H1 (cell line): ENCODE data around the gene GPC1. TPM values are rescaled to one million over a fixed set of nuclear protein-coding genes. Genes with fewer than 3 reads are reported as not detected.

Experiments used
- USF2 ChIP-seq: IDR thresholded peaks from 2 replicates; pipeline ENCODE4 v1.6.1; 2011; ENCODE audit warnings: low read length, improper control_type of control experiment
- polyA plus RNA-seq, 7 experiments: library from polyadenylated mRNA; depleted of rRNA in 3 of 7; stranded (reverse) in 5 of 7; unstranded in 2 of 7; fragments of >200 nt in 5 of 7; fragments of 200-250 nt in 2 of 7; gene quantifications; 1 replicate in 5 of 7; 2 replicates in 1 of 7; 4 replicates in 1 of 7; pipeline versions ENCODE4 v1.2.1 to v1.2.3, GENCODE V29; 2011 to 2013; ENCODE audit warnings: missing spikeins in 2 of 7, mixed read lengths in 2 of 7
- total RNA-seq: library from RNA; stranded (reverse); fragmentation: NEBNext Ultra II Directional; extraction: Animal tissue kit (Norgen Biotek cat#: 25700); gene quantifications from 2 replicates; pipeline ENCODE4 v1.2.1, GENCODE V29; 2021

GPC1 gene
- total and polyA plus RNA-seq, 2 of the 8 experiments (the other 6 are each of a cell fraction or from before 2014, with no cell fraction given): 21.9 to 28.3 TPM

GRCh38 chr2:240458044-240458899, 22.8 kb downstream of the GPC1 start (continued):
- TF ChIP-seq USF2: no peak
